Gastrocnemius medialis (tissue), 4 donors: ENCODE measurements around the gene BSDC1. TPM values are rescaled to one million over a fixed set of nuclear protein-coding genes. Genes with fewer than 3 reads are reported as not detected.

Experiments used
- ATAC-seq, 2 donors: fragments of 150-250 bp; one replicate each; pipeline ENCODE4 v1.9.1; 2016
- DNase-seq, 2 donors: peaks; one replicate each; pipeline ENCODE4 v3.0.0-alpha.2; 2019
- H3K27ac ChIP-seq, 4 donors: fragments of 200-600 bp; sonication (generic); 1 replicate in 1 of 4; 2 replicates in 3 of 4; pipeline ENCODE4 v1.5.1; 2016 to 2018; ENCODE audit warnings: mild to moderate bottlenecking in 2 of 4, moderate library complexity in 1 of 4
- H3K27me3 ChIP-seq, 3 donors: fragments of 200-600 bp; sonication (generic) in 2 of 3; 1 replicate in 1 of 3; 2 replicates in 2 of 3; pipeline versions ENCODE4 v1.5.1 to v1.6.0; 2016 to 2019; ENCODE audit warnings: mild to moderate bottlenecking in 1 of 3, moderate library complexity in 1 of 3
- H3K36me3 ChIP-seq, 2 donors: fragments of 200-600 bp; sonication (generic) in 1 of 2; one replicate each; pipeline ENCODE4 v1.5.1; 2017 to 2018
- H3K4me1 ChIP-seq, 2 donors: fragments of 200-600 bp; sonication (generic) in 1 of 2; one replicate each; pipeline ENCODE4 v1.5.1; 2016 to 2017; ENCODE audit warnings: mild to moderate bottlenecking in 2 of 2
- H3K4me3 ChIP-seq, 4 donors: fragments of 200-600 bp; sonication (generic) in 3 of 4; 1 replicate in 1 of 4; 2 replicates in 3 of 4; pipeline ENCODE4 v1.5.1; 2016 to 2019; ENCODE audit warnings: mild to moderate bottlenecking in 2 of 4
- H3K9me3 ChIP-seq, 3 donors: fragments of 200-600 bp; sonication (generic) in 2 of 3; 1 replicate in 1 of 3; 2 replicates in 2 of 3; pipeline ENCODE4 v1.5.1; 2016 to 2019
- CTCF ChIP-seq, 5 experiments: fragments of 450-650 bp in 3 of 5; fragments of 200-600 bp in 2 of 5; sonication (generic) in 2 of 5; IDR thresholded peaks in 4 of 5; conservative IDR thresholded peaks in 1 of 5; 1 replicate in 4 of 5; 2 replicates in 1 of 5; pipeline ENCODE4 v1.5.1; 2016 to 2019; ENCODE audit warnings: antibody characterized with exemption in 5 of 5, mild to moderate bottlenecking in 3 of 5, moderate library complexity in 3 of 5
- POLR2A ChIP-seq, 2 donors: fragments of 450-650 bp; IDR thresholded peaks; one replicate each; pipeline ENCODE4 v1.6.1; 2017; ENCODE audit warnings: antibody characterized with exemption in 2 of 2, mild to moderate bottlenecking in 2 of 2, moderate library complexity in 2 of 2
- in situ Hi-C, 4 donors: fragments of 200-750 bp; cut with MboI; loops; one replicate each; pipeline versions ENCODE4 v1.15.0 to v1.8.0; 2017; ENCODE audit warnings: low sequenced_read_pairs in 4 of 4
- intact Hi-C: fragments of 100-400 bp; cut with DNase I; formaldehyde crosslinking; loops from one replicate; pipeline ENCODE4 v1.15.1; 2023; ENCODE audit warnings: low total_unique reads
- total RNA-seq, 4 donors: library from RNA; depleted of rRNA; stranded (reverse); fragments of >200 nt; gene quantifications; one replicate each; pipeline versions ENCODE4 v1.1.0 to v1.2.3, GENCODE V29; 2016

Gene BSDC1
- total RNA-seq, 4 donors from 2014 or later: 53.8 to 77.8 (median 62.1) TPM

GRCh38 chr1:32388641-32389040 is 5.6 kb downstream of the BSDC1 start:
- in situ Hi-C loops: no loop called here
- no peaks in the 10 kb centered on the region for H3K9me3 ChIP-seq
- peaks cover 0 to 85% of the 10 kb centered on the region in 2 donors for H3K36me3 ChIP-seq
- peaks cover 20 to 29% of the 10 kb centered on the region in 2 donors for H3K4me1 ChIP-seq
- ATAC-seq (no peak), DNase-seq (no peak)
- H3K4me3 ChIP-seq: no peak overlapping the region
- no peak for TF ChIP-seq POLR2A (IDR thresholded peaks at IDR 0.05)
- no peak for TF ChIP-seq CTCF (IDR thresholded peaks at IDR 0.05 in 4 of 5, conservative IDR thresholded peaks at IDR 0.05 in 1 of 5)
- no peaks in the 10 kb centered on the region for H3K27me3 ChIP-seq
- H3K27ac ChIP-seq: no peak overlapping the region
- intact Hi-C loops: no loop called here

GRCh38 chr1:32386676-32387392 is 7.4 kb downstream of the BSDC1 start:
- H3K9me3 ChIP-seq: no peaks in the 10 kb centered on the region
- peaks cover 0 to 95% of the 10 kb centered on the region in 2 donors for H3K36me3 ChIP-seq
- intact Hi-C loops (no loop called here), in situ Hi-C loops (no loop called here)
- ATAC-seq (no peak), DNase-seq (no peak)
- H3K4me3 ChIP-seq: no peak overlapping the region
- TF ChIP-seq POLR2A (IDR thresholded peaks at IDR 0.05) (no peak), CTCF (IDR thresholded peaks at IDR 0.05 in 4 of 5, conservative IDR thresholded peaks at IDR 0.05 in 1 of 5) (no peak)
- H3K27me3 ChIP-seq: no peaks in the 10 kb centered on the region
- H3K4me1 ChIP-seq: peaks cover 4 to 12% of the 10 kb centered on the region in 2 donors
- H3K27ac ChIP-seq: no peak overlapping the region

GRCh38 chr1:32380057-32380456 is 14.2 kb downstream of the BSDC1 start:
- no peak overlapping the region for H3K4me3 ChIP-seq
- TF ChIP-seq CTCF (IDR thresholded peaks at IDR 0.05 in 4 of 5, conservative IDR thresholded peaks at IDR 0.05 in 1 of 5) (no peak), POLR2A (IDR thresholded peaks at IDR 0.05) (no peak)
- ATAC-seq (no peak), DNase-seq (no peak)
- intact Hi-C loops (no loop called here), in situ Hi-C loops (no loop called here)
- H3K4me1 ChIP-seq: no peaks in the 10 kb centered on the region
- no peaks in the 10 kb centered on the region for H3K27me3 ChIP-seq
- peaks cover 0 to 100% of the 10 kb centered on the region in 2 donors for H3K36me3 ChIP-seq
- no peaks in the 10 kb centered on the region for H3K9me3 ChIP-seq
- no peak overlapping the region for H3K27ac ChIP-seq

GRCh38 chr1:32377541-32378220 is 16.6 kb downstream of the BSDC1 start:
- intact Hi-C loops: no loop called here
- ATAC-seq: no peak
- DNase-seq: no peak
- Histone ChIP-seq H3K9me3 (no peaks in the 10 kb centered on the region), H3K27ac (no peak overlapping the region), H3K4me3 (no peak overlapping the region), H3K27me3 (no peaks in the 10 kb centered on the region), H3K36me3 (peaks cover 0 to 100% of the 10 kb centered on the region in 2 donors), H3K4me1 (no peaks in the 10 kb centered on the region)
- in situ Hi-C loops: no loop called here
- TF ChIP-seq POLR2A (IDR thresholded peaks at IDR 0.05) (no peak), CTCF (IDR thresholded peaks at IDR 0.05 in 4 of 5, conservative IDR thresholded peaks at IDR 0.05 in 1 of 5) (no peak)
